K562 (cell line): Measurements from ENCODE around the gene ECSCR. TPM values are rescaled to one million over a fixed set of nuclear protein-coding genes. Genes with fewer than 3 reads are reported as not detected.
A peak's percentile ranks its signal among the peaks of the same experiment; 100 is the strongest.

Experiments
- GABPB1 ChIP-seq: sonication (generic); formaldehyde crosslinking; IDR thresholded peaks from 2 replicates; pipeline ENCODE4 v1.8.0; 2022; ENCODE audit warnings: mild to moderate bottlenecking, missing genetic modification reagents
- KLF6 ChIP-seq: fragments of 250-450 bp; sonication (Bioruptor Pico); IDR thresholded peaks from 2 replicates; pipeline ENCODE4 v1.4.0; 2020; ENCODE audit warnings: mild to moderate bottlenecking, moderate library complexity, borderline replicate concordance
- PCBP1 ChIP-seq: fragments of 200-400 bp; formaldehyde crosslinking; IDR thresholded peaks from 2 replicates; pipeline ENCODE4 v1.6.1; 2018; ENCODE audit warnings: mild to moderate bottlenecking, low read depth, low read length; ENCODE audit not compliant: poor library complexity, severe bottlenecking
- TARDBP ChIP-seq: fragments of 450-650 bp; IDR thresholded peaks from 2 replicates; pipeline ENCODE4 v1.6.1; 2016
- ZEB2 ChIP-seq: fragments of 450-650 bp; IDR thresholded peaks from 2 replicates; pipeline ENCODE4 v1.6.1; 2016
- ZNF23 ChIP-seq: fragments of 250-450 bp; sonication (Bioruptor Pico); IDR thresholded peaks from 2 replicates; pipeline ENCODE4 v1.4.0; 2020; ENCODE audit warnings: mild to moderate bottlenecking
- polyA plus RNA-seq, 8 experiments: library from polyadenylated mRNA; depleted of rRNA in 4 of 8; stranded (reverse) in 5 of 8; unstranded in 3 of 8; fragments of >200 nt; fragmentation: Nextera tagmentation in 2 of 8; fragmentation: Illumina TruSeq in 1 of 8; extraction: Ambion mirVana in 2 of 8; extraction: Trizol in 1 of 8; gene quantifications; 2 replicates each; pipeline versions ENCODE4 v1.2.1 to v1.2.3, GENCODE V29; 2011 to 2014; ENCODE audit warnings: inconsistent platforms in 1 of 8, missing spikeins in 1 of 8
- total RNA-seq, 7 experiments: library from RNA; depleted of rRNA in 6 of 7; stranded (reverse); fragments of >200 nt in 6 of 7; fragmentation: Illumina TruSeq in 2 of 7; extraction: Trizol in 2 of 7; gene quantifications; 2 replicates each; pipeline versions ENCODE4 v1.2.1 to v1.2.3, GENCODE V29; 2011 to 2021; ENCODE audit warnings: low replicate concordance in 1 of 7
- TF ChIP-seq, protein P1 (sequence below): fragments of 450-650 bp; IDR thresholded peaks from 2 replicates; pipeline ENCODE4 v1.6.1; 2016; ENCODE audit warnings: mild to moderate bottlenecking, moderate library complexity
- TF ChIP-seq, protein P2 (sequence below): sonication (generic); formaldehyde crosslinking; IDR thresholded peaks from 2 replicates; pipeline ENCODE4 v1.8.0; 2023; ENCODE audit warnings: mild to moderate bottlenecking, missing genetic modification reagents
- TF ChIP-seq, protein P3 (sequence below): fragments of 450-650 bp; formaldehyde crosslinking; IDR thresholded peaks from 2 replicates; pipeline ENCODE4 v1.4.0; 2022; ENCODE audit warnings: missing genetic modification characterization
- TF ChIP-seq, protein P4 (sequence below): IDR thresholded peaks from 2 replicates; pipeline ENCODE4 v1.6.1; 2014; ENCODE audit warnings: antibody characterized with exemption

Gene ECSCR
- total and polyA plus RNA-seq, 9 of the 15 experiments (the other 6 are each of a cell fraction or from before 2014, with no cell fraction given) = 0.10 to 0.25 (median 0.13) TPM; not detected in 6

DNA sequence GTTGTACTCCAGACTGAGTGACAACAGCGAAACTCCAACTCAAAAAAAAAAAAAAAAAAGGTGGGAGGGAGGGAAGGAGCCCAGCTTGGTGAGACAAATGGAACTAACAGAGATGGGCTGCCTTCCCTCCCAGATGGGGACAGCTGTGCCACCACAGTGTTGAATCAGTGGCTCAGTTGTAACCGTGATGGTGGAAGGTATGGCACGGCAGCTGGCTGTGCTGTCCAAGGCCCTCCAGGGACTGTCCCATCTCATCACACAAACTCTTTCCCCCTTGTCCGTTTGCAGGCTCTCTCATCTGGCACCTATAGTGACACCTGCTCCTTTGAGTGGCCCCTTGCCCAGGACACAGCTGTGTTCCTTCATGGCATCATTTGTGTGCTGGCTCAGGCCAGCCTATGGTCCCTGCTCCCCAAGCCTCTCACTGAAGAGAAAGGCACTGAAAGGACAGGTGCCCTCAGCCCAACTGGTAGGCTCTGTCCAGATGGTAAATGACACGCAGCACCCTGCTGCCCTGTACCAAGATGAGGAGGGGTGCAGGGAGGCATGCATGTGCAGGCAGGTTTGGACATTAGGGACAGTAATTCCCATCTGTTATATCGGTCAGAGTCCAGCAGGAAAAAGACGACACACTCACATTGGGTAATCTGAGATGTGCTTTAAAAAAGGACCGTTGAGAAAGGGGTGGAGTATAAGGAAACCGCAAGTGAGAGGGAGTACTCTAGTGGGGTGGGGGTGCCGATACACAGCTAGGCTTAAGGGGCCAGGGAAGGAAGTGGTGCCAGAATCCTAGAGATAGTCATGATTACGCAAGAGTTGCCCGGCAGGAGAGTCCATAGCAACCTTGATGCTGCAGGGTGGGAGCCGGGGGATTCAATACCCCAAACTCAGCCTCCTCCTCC lies 12.6 kb upstream of the ECSCR start (continued):
- TF ChIP-seq, protein P1, sequence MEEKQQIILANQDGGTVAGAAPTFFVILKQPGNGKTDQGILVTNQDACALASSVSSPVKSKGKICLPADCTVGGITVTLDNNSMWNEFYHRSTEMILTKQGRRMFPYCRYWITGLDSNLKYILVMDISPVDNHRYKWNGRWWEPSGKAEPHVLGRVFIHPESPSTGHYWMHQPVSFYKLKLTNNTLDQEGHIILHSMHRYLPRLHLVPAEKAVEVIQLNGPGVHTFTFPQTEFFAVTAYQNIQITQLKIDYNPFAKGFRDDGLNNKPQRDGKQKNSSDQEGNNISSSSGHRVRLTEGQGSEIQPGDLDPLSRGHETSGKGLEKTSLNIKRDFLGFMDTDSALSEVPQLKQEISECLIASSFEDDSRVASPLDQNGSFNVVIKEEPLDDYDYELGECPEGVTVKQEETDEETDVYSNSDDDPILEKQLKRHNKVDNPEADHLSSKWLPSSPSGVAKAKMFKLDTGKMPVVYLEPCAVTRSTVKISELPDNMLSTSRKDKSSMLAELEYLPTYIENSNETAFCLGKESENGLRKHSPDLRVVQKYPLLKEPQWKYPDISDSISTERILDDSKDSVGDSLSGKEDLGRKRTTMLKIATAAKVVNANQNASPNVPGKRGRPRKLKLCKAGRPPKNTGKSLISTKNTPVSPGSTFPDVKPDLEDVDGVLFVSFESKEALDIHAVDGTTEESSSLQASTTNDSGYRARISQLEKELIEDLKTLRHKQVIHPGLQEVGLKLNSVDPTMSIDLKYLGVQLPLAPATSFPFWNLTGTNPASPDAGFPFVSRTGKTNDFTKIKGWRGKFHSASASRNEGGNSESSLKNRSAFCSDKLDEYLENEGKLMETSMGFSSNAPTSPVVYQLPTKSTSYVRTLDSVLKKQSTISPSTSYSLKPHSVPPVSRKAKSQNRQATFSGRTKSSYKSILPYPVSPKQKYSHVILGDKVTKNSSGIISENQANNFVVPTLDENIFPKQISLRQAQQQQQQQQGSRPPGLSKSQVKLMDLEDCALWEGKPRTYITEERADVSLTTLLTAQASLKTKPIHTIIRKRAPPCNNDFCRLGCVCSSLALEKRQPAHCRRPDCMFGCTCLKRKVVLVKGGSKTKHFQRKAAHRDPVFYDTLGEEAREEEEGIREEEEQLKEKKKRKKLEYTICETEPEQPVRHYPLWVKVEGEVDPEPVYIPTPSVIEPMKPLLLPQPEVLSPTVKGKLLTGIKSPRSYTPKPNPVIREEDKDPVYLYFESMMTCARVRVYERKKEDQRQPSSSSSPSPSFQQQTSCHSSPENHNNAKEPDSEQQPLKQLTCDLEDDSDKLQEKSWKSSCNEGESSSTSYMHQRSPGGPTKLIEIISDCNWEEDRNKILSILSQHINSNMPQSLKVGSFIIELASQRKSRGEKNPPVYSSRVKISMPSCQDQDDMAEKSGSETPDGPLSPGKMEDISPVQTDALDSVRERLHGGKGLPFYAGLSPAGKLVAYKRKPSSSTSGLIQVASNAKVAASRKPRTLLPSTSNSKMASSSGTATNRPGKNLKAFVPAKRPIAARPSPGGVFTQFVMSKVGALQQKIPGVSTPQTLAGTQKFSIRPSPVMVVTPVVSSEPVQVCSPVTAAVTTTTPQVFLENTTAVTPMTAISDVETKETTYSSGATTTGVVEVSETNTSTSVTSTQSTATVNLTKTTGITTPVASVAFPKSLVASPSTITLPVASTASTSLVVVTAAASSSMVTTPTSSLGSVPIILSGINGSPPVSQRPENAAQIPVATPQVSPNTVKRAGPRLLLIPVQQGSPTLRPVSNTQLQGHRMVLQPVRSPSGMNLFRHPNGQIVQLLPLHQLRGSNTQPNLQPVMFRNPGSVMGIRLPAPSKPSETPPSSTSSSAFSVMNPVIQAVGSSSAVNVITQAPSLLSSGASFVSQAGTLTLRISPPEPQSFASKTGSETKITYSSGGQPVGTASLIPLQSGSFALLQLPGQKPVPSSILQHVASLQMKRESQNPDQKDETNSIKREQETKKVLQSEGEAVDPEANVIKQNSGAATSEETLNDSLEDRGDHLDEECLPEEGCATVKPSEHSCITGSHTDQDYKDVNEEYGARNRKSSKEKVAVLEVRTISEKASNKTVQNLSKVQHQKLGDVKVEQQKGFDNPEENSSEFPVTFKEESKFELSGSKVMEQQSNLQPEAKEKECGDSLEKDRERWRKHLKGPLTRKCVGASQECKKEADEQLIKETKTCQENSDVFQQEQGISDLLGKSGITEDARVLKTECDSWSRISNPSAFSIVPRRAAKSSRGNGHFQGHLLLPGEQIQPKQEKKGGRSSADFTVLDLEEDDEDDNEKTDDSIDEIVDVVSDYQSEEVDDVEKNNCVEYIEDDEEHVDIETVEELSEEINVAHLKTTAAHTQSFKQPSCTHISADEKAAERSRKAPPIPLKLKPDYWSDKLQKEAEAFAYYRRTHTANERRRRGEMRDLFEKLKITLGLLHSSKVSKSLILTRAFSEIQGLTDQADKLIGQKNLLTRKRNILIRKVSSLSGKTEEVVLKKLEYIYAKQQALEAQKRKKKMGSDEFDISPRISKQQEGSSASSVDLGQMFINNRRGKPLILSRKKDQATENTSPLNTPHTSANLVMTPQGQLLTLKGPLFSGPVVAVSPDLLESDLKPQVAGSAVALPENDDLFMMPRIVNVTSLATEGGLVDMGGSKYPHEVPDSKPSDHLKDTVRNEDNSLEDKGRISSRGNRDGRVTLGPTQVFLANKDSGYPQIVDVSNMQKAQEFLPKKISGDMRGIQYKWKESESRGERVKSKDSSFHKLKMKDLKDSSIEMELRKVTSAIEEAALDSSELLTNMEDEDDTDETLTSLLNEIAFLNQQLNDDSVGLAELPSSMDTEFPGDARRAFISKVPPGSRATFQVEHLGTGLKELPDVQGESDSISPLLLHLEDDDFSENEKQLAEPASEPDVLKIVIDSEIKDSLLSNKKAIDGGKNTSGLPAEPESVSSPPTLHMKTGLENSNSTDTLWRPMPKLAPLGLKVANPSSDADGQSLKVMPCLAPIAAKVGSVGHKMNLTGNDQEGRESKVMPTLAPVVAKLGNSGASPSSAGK = no peak
- no peak for TF ChIP-seq ZNF23 (CRISPR knock-in tag)
- TF ChIP-seq GABPB1 (CRISPR knock-in tag) = 0 out of 2 replicates have a peak, but pooled peaks have one; percentile 15
- no peak for TF ChIP-seq TARDBP
- 0 out of 2 replicates have a peak, but pooled peaks have one; percentile 18 for TF ChIP-seq KLF6 (CRISPR knock-in tag)
- TF ChIP-seq, protein P2, sequence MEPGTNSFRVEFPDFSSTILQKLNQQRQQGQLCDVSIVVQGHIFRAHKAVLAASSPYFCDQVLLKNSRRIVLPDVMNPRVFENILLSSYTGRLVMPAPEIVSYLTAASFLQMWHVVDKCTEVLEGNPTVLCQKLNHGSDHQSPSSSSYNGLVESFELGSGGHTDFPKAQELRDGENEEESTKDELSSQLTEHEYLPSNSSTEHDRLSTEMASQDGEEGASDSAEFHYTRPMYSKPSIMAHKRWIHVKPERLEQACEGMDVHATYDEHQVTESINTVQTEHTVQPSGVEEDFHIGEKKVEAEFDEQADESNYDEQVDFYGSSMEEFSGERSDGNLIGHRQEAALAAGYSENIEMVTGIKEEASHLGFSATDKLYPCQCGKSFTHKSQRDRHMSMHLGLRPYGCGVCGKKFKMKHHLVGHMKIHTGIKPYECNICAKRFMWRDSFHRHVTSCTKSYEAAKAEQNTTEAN (CRISPR knock-in tag) = no peak
- peak; percentile 47; the same call in 1 of the 2 replicates for TF ChIP-seq ZEB2
- TF ChIP-seq, protein P3, sequence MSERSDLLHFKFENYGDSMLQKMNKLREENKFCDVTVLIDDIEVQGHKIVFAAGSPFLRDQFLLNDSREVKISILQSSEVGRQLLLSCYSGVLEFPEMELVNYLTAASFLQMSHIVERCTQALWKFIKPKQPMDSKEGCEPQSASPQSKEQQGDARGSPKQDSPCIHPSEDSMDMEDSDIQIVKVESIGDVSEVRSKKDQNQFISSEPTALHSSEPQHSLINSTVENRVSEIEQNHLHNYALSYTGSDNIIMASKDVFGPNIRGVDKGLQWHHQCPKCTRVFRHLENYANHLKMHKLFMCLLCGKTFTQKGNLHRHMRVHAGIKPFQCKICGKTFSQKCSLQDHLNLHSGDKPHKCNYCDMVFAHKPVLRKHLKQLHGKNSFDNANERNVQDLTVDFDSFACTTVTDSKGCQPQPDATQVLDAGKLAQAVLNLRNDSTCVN = no peak
- no peak for TF ChIP-seq PCBP1
- TF ChIP-seq, protein P4, sequence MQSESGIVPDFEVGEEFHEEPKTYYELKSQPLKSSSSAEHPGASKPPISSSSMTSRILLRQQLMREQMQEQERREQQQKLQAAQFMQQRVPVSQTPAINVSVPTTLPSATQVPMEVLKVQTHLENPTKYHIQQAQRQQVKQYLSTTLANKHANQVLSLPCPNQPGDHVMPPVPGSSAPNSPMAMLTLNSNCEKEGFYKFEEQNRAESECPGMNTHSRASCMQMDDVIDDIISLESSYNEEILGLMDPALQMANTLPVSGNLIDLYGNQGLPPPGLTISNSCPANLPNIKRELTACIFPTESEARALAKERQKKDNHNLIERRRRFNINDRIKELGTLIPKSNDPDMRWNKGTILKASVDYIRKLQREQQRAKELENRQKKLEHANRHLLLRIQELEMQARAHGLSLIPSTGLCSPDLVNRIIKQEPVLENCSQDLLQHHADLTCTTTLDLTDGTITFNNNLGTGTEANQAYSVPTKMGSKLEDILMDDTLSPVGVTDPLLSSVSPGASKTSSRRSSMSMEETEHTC = no peak
